Inferior parietal cortex (tissue), 1 donor: ENCODE results near the gene STXBP3.
"Not testable (repeated sequence)": the region's sequence is repeated elsewhere in the genome, so short reads cannot be mapped to it uniquely, and the experiment has no call there.

Source experiments
- DNase-seq: peaks from one replicate; pipeline ENCODE4 v3.0.0-alpha.2; 2016; ENCODE audit errors: extremely low spot score

The STXBP3 gene

DNA sequence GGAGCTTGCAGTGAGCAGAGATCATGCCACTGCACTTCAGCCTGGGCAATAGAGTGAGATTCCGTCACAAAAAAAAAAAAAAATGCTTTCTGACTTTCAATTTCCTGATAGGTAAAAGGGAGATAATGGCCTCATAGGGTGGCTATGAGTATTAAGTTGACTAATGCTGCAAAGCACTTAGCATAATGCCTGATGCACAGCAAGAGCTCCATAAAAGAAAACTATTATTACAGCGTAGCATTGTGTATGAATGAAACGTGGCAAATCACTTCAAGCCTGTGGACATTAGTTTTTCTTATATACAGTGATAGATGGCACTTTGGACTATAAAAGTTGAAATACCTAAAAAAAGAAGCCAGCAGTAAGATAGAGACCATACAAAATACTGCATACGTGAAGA lies 17.0 kb upstream of the STXBP3 start:
- no peak for DNase-seq

DNA sequence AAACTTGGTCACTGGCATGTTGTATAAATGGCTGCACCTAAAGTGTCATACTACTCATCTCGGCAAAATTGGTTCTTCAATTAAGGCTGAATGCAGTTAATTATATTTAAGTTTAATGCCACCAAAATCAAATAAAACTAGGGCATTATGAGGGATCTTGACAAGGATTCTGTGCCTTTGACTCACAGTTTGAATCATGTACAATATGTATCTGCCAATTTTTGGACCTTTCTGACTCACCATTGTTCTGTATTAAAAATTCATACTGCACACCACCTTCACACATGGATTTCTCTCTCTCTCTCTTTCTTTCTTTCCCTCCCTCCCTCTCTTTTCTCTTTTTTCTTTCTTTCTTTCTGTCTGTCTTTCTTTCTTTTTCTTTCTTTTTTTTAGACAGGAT lies 14.1 kb upstream of the STXBP3 start:
- DNase-seq, result no peak

DNA sequence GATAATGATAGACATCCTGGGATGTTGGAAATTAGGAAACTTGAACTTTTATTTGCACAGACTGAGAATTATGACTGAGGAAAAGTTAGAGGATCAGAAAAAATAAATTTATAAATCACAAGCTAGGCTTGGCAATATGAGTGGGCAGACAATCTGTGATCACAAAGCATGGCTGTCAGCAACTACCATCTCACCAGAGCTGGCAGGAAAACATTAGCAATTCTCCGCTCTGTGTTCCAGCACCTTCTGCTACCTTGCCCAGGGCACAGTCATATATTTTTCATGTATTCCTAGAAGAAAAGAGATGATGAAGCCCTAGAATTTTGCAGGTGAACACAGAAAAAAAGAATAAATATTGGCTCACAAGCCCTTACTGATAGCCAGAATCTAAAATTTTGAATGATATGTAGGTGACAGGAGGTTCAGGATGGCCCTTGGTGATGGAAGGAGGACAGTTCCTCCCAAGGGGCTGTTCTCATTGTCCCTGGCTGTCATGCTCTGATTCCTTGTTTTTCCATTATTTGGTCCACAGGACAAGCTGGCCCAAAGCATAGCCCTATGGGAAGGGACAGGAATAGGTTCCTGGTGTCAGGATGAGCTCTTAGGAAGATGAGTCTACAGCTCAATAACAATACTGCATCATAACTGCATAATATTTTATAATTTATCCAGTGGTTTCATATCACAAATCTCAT lies 12.2 kb upstream of the STXBP3 start:
- DNase-seq, result no peak

DNA sequence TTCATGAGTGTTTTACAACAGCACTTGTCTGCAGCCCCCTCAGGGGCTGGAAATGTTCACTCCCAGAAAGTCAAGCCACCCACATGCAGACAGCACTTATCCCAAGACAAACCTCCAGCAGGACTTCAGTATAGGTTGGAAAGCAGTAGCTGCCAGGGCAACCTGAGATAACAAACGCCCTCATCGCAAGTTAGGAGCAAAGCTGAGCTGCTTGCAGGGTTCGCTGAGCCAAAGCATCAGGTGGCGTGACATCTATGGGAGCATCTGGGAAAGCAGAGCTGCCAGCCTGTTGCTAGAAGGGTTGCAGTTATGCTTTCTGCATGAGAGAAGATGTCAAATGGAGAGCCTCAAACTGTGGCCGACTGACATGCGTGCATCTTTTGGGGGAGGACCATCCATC lies 4.2 kb upstream of the STXBP3 start:
- DNase-seq, result no peak

DNA sequence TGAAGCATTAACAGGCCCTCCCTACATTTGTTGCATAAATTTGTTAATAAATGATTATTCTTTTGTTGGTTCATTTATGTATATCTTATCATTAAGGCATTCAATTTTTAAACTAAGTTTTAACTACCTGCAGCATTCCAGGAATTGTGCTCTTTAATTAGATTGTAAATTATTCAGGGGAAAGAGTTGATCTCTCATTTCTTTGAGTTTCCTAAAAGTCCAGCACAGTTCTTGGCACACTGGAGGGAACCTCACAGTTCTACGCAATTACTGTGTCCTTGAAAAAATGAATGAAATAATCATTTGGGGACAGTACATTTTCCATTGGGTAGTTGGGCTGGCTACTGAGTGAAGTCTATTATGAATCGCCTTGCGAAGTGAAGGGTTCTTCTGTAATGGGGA lies 493 bp upstream of the STXBP3 start:
- no peak for DNase-seq

DNA sequence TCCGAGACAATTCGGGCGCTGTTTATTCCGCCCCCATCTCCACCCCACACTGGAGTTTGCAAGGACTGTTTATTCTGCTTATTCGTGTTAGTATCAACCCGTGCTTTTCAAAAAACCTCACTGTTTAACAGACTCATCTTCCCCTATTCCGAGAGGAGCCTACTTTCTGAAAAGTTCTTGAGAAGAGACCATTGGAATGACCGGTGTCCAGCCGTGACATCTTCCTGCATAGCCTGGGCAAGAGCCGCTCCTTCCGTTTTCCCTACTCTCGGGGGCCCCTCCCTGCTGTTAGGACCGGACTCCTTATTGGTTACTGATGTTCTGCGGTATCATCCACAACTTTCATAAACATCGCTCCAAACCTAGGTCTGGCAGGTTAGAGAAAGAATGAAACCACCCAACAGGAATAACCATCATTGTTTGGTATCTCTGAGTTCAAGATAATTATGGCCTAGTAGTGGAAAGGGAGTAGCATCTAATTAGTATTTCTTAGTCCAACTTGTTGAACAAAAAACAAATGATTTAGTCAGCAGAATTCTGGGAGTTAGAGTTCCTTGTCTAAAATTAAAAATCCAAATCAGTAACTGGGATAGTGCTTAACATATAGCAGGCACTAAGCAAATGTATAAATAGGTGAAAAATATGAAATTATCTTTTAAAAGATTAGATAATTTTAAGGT lies 837 bp downstream of the STXBP3 start:
- DNase-seq, result peak; percentile 79

DNA sequence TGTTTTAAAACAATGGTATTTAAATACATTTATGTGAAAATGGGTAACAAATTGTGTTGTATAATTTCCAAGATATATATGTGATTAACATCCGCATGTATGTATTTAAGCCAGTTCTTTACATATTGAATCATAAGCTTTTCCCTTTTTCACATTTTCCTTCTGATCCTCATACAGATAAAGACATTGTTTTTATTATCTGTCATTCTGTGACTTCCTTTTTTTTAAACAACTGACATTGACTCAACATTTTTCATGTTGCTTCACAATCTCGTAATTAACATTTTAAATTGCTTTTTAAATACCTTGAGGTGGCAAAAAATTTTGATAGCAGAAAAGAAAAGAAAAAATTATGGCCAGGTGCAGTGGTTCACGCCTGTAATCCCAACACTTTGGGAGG lies 1.4 kb downstream of the STXBP3 start:
- no peak for DNase-seq

DNA sequence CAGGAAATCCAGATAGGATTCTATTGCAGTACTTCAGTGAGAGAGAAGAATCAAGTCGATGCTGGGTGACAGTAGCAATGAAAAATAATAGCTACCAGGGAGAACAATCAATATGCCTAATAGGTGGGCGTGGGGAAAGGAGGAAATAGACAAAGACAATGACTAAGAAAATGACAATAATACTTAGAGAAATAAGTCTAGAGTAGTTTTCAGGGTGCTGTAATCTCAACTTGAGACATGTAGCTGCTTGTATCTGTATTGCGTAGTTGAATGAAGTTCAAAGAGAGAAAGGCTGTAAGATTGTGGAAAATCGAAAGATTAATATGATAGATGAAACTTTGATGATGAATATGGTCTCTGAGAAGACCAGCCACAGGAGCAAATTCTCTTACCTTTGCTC lies 2.6 kb downstream of the STXBP3 start:
- DNase-seq, result no peak

DNA sequence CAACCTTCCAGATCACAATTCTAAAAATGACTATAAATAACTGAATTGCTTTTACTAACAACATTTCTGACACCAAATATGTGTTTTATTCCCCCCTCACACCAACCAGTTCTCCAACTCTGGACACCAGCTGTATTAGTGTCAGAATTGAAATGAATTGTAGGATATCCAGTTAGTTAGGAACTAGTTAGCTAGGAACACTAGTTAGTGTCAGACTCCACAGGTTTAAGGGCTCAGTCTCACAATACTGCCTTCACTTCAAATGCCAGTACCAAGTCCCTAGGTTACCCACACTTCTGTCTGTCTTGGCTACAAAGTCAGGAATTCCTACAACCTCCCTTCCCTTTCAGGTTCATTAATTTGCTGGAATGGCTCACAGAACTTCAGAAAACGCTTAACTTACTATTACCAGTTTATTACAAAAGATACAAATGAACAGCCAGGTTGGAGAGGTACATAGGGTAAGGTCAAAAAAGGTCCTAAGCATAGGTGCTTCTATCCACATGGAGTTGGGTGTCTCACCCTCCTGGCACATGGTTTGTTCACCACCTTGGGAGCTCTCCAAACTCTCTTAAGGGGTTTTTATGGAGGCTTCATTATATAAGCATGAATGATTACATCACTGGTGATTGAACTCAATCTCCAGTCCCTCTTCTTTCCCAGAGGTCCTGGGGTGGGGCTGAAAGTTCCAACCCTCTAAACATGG lies 4.2 kb downstream of the STXBP3 start:
- no peak for DNase-seq

DNA sequence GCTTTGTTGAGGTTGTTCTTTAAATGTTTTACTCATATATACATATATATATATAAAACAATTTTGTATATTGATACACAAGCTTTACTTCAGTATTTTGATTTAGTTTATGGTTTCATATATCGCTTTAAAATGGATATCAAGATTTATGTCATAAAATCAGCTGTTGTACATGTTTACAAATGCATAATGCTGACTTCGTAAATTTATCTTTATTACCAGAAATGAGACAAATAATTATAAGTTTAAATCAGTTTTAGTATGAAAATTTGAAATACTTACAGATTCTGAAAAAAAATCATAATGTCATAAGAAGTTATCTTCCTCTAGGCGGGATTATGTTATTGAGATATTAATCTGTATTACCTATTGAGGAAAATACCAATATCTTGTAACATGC lies 6.9 kb downstream of the STXBP3 start:
- DNase-seq, result no peak

DNA sequence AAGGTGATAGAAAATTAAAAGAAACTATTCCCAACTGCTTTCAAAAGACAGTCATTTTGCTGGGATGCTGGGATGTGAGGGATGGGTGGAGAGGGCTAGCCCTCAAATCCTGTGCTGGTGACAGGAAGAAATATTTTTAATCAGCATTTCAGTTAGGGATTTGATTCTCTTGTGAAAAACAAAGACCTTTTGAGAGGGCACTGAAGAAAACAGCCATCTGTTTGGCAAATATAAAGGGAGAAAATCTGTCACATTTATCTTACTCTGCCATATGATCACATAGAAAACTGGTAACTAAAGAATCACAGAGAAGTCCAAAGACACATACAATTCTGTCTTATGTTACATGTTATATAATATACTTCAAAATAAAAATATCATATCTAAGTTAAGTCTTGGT lies 12.3 kb downstream of the STXBP3 start:
- peak; percentile 41 for DNase-seq

DNA sequence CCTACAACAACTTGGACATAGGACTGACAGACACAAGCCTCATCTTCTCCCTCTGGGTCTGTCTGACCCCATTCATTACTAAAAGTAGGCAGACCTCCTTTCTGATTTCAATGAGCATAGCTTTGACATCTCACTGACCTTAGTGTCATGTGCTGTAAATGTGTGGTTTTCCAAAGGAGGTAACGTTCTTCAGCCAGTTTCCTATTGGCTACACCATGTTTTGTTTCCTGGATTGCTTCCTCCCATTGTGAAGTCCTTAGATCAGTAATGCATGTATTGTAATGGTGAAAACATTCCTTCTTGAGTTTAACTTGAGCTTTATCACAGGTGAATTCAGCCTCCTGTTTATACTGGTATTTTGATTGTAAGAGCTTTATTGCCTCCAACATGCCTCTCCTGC lies 20.6 kb downstream of the STXBP3 start:
- DNase-seq, result no peak

DNA sequence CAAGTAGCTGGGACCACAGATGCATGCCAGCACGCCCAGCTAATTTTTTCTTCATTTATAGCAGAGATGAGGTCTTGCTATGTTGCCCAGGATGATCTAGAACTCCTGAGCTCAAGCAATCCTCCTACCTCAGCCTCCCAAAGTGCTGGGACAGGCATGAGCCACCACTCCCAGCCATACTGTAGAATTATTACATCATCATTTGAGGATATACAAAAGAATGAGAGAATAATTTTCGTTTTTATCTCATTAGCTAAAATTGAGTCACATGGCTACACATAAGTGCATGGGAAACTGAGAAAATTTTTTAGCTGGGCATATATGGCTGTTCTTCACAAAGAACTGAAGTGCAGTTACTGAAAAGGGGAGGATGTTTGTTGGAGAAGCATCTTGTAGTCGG lies 21.2 kb downstream of the STXBP3 start:
- no peak for DNase-seq

DNA sequence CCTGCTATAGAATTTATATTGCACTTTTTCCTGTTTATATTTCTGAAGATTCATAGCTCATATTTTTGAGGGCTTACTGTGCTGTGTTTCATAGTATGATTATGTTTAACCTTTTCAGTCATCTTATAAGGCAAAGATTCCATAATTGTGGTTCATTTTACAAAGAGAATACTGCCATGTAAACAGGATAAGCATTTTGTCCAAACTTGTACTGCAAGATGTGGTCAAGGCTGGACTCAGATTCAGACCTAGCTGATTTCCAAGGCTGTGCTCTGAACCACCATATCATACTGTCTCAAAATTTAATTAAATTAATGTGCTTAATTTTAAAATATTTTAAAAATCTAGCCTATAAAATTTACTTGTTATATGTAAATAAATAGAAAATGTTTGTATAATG lies 31.4 kb downstream of the STXBP3 start:
- DNase-seq, result no peak

DNA sequence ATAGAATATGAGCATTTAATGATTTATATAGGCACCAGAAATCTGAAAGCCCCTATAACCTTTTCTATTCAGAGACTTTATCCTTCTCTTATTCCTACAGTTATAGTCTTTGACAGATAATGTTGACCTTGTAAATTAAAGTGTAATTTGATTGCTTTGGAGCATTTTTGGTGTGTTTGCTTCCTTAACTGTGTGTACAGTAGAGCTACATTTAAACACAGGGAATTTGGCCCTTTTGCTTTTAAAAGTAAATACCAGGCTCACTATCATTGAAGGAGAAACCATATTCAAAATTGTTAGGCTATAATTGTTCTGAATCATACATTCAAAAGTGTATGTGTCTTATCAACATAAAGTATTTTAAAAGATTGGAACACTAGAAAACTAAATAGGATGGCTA lies 33.0 kb downstream of the STXBP3 start:
- no peak for DNase-seq

DNA sequence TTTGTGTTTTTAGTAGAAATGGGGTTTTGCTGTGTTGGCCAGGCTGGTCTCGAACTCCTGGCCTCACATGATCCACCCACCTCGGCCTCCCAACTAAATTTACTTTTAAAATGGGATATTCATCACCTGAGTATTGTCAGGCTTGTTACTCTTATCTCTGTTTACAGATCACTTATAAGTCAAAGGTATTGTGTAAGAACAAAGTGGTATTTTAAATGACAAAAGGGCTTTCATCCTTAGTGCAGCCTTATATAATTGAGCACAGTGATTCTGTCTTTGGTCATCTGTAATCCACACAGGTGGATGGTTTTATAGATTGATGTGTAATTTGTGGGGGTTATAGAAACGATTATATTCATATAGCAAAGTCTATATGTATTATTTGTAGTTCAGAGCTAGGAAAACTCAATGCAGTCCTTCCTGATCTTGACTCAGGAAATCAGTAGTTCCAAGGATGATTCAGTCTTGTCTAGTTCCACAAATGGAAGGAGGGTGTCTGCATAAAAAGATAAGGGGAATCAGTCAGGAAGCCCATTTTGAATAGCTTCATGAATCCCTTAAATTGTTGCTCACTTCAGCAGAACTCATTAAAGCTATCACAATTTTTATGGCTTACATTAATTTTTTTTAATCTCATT lies 34.6 kb downstream of the STXBP3 start:
- DNase-seq, result no peak

DNA sequence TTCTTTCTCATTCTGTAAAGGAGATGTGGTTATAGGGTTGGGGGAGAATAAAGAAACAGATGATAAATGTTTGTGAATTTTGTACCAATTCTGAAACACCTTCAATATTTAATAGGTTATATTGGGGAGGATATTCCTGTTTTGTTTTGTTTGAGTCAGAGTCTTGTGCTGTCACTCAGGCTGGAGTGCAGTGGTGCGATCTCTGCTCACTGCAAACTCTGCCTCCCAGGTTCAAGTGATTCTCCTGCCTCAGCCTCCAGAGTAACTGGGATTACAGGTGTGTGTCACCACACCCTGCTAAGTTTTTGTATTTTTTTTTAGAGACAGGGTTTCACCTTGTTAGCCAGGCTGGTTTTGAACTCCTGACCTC lies 35.1 kb downstream of the STXBP3 start:
- not testable (repeated sequence) for DNase-seq

DNA sequence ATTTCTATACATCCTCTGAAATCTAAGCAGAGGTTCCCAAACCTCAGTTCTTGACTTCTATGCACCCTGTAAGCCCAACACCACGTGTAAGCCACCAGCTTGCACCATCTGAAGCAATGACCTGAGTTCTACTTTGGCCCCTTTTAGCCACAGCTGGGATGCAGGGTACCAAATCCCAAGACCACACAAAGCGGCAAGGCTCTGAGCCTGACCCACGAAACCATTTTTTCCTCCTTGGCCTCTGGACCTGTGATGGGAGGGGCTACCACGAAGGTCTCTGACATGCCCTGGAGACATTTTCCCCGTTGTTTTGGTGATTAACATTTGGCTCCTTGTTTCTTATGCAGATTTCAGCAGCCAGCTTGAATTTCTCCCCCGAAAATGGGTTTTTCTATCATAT lies 38.8 kb downstream of the STXBP3 start:
- no peak for DNase-seq

DNA sequence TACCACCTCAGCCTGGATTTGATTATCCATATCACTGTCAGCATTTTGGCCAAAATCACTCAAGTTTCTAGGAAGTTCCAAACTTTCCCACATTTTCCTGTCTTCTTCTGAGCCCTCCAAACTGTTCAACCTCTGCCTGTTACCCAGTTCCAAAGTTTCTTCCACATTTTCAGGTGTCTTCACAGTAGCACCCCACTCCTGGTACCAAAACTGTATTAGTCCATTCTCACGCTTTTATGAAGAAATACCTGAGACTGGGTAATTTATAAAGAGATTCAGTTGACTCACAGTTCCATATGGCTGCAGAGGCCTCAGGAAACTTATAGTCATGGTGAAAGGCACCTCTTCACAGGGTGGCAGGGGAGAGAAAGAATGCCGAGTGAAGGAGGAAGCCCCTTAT lies 39.4 kb downstream of the STXBP3 start:
- DNase-seq, result no peak

DNA sequence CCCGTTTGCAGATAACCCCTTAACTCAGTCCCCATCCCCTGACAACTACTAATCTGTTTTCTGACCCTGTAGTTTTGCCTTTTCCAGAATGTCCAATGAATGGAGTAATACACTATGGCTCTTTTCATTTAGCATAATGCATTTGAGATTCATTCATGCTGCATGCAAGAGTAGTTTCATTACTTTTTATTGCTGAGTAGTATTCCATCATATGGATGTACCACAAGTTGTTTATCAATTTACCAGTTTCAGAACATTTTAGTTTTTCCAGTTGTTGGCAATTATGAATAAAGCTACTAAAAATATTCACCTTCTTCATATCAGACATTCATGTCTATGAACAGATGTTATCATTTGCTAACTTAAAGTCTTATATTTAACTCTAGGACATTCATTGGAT lies 45.3 kb downstream of the STXBP3 start:
- no peak for DNase-seq

DNA sequence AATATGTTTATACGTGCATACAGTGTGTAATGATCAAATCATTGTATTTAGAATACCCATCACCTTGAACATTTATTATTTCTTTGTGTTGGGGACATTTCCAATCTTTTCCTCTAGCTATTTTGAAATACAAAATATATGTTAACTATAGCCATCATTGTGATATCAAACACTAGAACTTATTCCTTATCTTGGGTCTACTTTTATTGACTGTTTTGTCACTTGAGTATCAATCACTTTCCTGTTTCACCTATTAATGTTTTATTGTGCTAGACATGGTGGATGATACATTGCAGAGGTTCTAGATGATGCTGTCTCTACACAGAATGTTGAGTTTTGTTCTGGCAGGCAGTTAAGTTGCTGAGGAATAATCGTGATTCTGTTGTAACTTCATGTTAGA lies 45.9 kb downstream of the STXBP3 start:
- DNase-seq, result no peak

DNA sequence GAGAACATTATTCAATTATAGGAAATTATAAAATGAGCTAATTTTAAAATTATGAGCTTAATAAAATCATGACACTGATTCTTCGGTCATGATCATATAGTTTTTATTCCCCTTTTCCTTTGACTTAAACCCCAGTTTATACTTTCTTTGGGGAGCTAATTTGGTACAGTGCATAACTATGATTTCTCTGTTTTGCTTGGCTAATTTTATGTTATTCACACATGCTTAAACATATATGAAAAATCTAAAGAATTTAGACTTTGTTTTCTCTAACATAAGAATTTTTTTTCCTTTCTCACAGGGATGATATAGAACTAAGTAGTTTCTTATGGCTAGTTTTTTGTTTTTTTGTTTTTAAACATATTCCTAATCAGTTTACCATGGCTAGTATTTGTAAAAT lies 52.5 kb downstream of the STXBP3 start:
- DNase-seq, result no peak

DNA sequence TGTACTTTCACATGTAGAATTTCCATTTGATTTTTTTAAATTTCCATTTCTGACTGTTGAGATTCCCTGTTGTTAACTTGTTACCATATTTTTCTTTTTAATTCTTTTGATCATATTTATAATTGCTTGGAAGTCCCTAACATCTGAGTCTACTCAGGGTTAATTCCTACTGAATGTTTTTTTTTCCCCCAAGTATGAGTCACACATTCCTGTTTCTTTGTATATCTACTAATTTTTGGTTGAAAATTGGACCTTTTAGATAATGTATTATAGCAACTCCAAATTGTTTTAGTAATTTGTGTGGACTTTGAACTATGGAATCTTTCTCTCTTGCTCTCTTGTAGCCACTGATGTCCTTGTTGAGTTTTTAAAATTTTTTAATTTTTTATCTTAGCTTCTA lies 54.6 kb downstream of the STXBP3 start:
- DNase-seq, result no peak
